ENCODE data around the gene PCDHGA3.
"Not testable (repeated sequence)": the region's sequence is repeated elsewhere in the genome, so short reads cannot be mapped to it uniquely, and the experiment has no call there.

PCDHGA3 gene

GRCh38 chr5:141393267-141393666 is 49.6 kb downstream of the PCDHGA3 start:
- Mint-ChIP-seq H3K4me1 (no peaks in the 10 kb centered on the region), H3K4me3 (no peak overlapping the region), H3K9me3 (peaks cover 94% of the 10 kb centered on the region), H3K27ac (no peak overlapping the region), H3K27me3 (ENCODE audit: low read depth, poor library complexity) (peaks cover 3% of the 10 kb centered on the region), H3K36me3 (ENCODE audit: low read depth) (peaks cover 78% of the 10 kb centered on the region)
- TF ChIP-seq CTCF (IDR thresholded peaks at IDR 0.05), result no peak
- no peak for DNase-seq

- DNase-seq; H3K4me3 Mint-ChIP-seq; H3K27me3 Mint-ChIP-seq (ENCODE audit: low read depth, poor library complexity); H3K4me1 Mint-ChIP-seq; H3K27ac Mint-ChIP-seq: not testable (repeated sequence)
- Mint-ChIP-seq H3K9me3 (peaks cover 94% of the 10 kb centered on the region), H3K36me3 (ENCODE audit: low read depth) (peaks cover 76% of the 10 kb centered on the region)
Measured at GRCh38 chr5:141394401-141395187, 51.0 kb downstream of the PCDHGA3 start.
